Activated CD4-positive, alpha-beta T cell treated with anti-CD3 and anti-CD28 coated beads, Interleukin-2, amount 50 U/mL, for 24 hours (primary cell): ENCODE measurements around the gene LRRIQ1.
"Not testable (repeated sequence)": the region's sequence is repeated elsewhere in the genome, so short reads cannot be mapped to it uniquely, and the experiment has no call there.

Experiments used
- DNase-seq, 2 donors: peaks; one replicate each; pipeline ENCODE4 v3.0.0-alpha.2; 2020; ENCODE audit warnings: low read depth in 1 of 2, low spot score in 1 of 2

Gene LRRIQ1

GRCh38 chr12:85188619-85189018, 152.5 kb downstream of the LRRIQ1 start:
- DNase-seq = no peak

- DNase-seq = no peak
Observed at GRCh38 chr12:85190728-85191127, 154.6 kb downstream of the LRRIQ1 start.

GRCh38 chr12:85203809-85204208, 167.7 kb downstream of the LRRIQ1 start:
- DNase-seq = not testable (repeated sequence)

GRCh38 chr12:85206543-85206942, 170.4 kb downstream of the LRRIQ1 start:
- no peak for DNase-seq

- DNase-seq = not testable (repeated sequence)
Observed at GRCh38 chr12:85224339-85224738, 188.2 kb downstream of the LRRIQ1 start.

- no peak for DNase-seq
Observed at GRCh38 chr12:85225501-85225900, 189.3 kb downstream of the LRRIQ1 start.

- DNase-seq = no peak
Observed at GRCh38 chr12:85237327-85237726, 201.2 kb downstream of the LRRIQ1 start.

- no peak for DNase-seq
Observed at GRCh38 chr12:85244561-85244960, 208.4 kb downstream of the LRRIQ1 start.

GRCh38 chr12:85253853-85254252, 217.7 kb downstream of the LRRIQ1 start:
- no peak for DNase-seq

- no peak for DNase-seq
Observed at GRCh38 chr12:85257671-85258070, 221.5 kb downstream of the LRRIQ1 start.

GRCh38 chr12:85260447-85260846, 224.3 kb downstream of the LRRIQ1 start:
- DNase-seq = no peak

GRCh38 chr12:85260896-85261295, 224.7 kb downstream of the LRRIQ1 start:
- no peak for DNase-seq

GRCh38 chr12:85266356-85266755, 230.2 kb downstream of the LRRIQ1 start:
- no peak for DNase-seq

- no peak for DNase-seq
Observed at GRCh38 chr12:85273381-85274314, 237.5 kb downstream of the LRRIQ1 start.

GRCh38 chr12:85274315-85274651, 238.1 kb downstream of the LRRIQ1 start:
- no peak for DNase-seq

GRCh38 chr12:85275374-85275773, 239.2 kb downstream of the LRRIQ1 start:
- no peak for DNase-seq

- no peak for DNase-seq
Observed at GRCh38 chr12:85277191-85277590, 241.0 kb downstream of the LRRIQ1 start.

- no peak for DNase-seq
Observed at GRCh38 chr12:85277900-85278597, 241.9 kb downstream of the LRRIQ1 start.

- DNase-seq = no peak
Observed at GRCh38 chr12:85278598-85279448, 242.7 kb downstream of the LRRIQ1 start.

- DNase-seq = no peak
Observed at GRCh38 chr12:85279449-85280164, 243.5 kb downstream of the LRRIQ1 start.
